OCI-LY7 (cell line): ENCODE results near the gene PTPN14.

ENCODE experiments used
- EZH2phosphoT487 ChIP-seq: fragments of 200-600 bp; sonication (generic); IDR thresholded peaks from 2 replicates; pipeline ENCODE4 v1.6.1; 2018; ENCODE audit warnings: low read depth, borderline replicate concordance, mild to moderate bottlenecking, mixed run types, antibody characterized with exemption, low read length, moderate library complexity, mixed read lengths
- TF ChIP-seq, protein P1 (sequence below): fragments of 200-600 bp; sonication (generic); conservative IDR thresholded peaks from 2 replicates; pipeline ENCODE4 v1.5.1; 2014; ENCODE audit warnings: mild to moderate bottlenecking, antibody characterized with exemption, low read length, moderate library complexity, mixed read lengths

DNA sequence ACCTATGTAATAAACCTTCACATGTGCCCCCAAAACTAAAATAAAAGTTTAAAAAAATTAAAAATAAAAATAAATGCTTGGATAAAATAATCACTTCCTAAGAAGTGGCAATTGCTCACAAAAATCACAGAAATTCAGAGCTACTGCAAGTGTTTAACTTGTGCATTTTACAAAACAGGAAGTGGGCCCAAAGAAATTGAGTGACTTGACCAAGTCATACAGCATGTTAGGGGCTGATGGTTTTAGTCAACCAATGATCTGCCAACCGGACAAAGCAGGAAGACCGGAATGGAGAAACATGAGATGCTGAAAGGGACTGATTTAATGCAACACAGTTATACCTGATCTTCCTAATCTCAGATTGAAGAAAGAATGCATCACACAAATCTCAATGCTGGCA, 173.9 kb downstream of the PTPN14 start:
- TF ChIP-seq, protein P1, sequence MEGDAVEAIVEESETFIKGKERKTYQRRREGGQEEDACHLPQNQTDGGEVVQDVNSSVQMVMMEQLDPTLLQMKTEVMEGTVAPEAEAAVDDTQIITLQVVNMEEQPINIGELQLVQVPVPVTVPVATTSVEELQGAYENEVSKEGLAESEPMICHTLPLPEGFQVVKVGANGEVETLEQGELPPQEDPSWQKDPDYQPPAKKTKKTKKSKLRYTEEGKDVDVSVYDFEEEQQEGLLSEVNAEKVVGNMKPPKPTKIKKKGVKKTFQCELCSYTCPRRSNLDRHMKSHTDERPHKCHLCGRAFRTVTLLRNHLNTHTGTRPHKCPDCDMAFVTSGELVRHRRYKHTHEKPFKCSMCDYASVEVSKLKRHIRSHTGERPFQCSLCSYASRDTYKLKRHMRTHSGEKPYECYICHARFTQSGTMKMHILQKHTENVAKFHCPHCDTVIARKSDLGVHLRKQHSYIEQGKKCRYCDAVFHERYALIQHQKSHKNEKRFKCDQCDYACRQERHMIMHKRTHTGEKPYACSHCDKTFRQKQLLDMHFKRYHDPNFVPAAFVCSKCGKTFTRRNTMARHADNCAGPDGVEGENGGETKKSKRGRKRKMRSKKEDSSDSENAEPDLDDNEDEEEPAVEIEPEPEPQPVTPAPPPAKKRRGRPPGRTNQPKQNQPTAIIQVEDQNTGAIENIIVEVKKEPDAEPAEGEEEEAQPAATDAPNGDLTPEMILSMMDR = no peak
- TF ChIP-seq EZH2phosphoT487 = no peak
